Hepatocyte (in vitro differentiated cells): Measurements from ENCODE around the gene OR5D18. TPM values are rescaled to one million over a fixed set of nuclear protein-coding genes. Genes with fewer than 3 reads are reported as not detected.

Experiments
- DNase-seq: peaks from one replicate; pipeline ENCODE4 v3.0.0-alpha.2; 2016; ENCODE audit warnings: low spot score
- H2AFZ ChIP-seq: fragments of 200-600 bp; sonication (generic); 2 replicates; pipeline ENCODE4 v1.6.0; 2016; ENCODE audit warnings: antibody characterized with exemption, mild to moderate bottlenecking
- H3K27ac ChIP-seq: fragments of 200-600 bp; sonication (generic); 2 replicates; pipeline ENCODE4 v1.5.1; 2016; ENCODE audit warnings: mild to moderate bottlenecking
- H3K27me3 ChIP-seq: fragments of 200-600 bp; sonication (generic); 2 replicates; pipeline ENCODE4 v1.6.1; 2016
- H3K36me3 ChIP-seq: fragments of 200-600 bp; sonication (generic); replicated peaks from 2 replicates; pipeline ENCODE4 v1.5.1; 2016; ENCODE audit warnings: low read depth; ENCODE audit not compliant: insufficient read depth
- H3K4me1 ChIP-seq: fragments of 200-600 bp; sonication (generic); 2 replicates; pipeline ENCODE4 v1.5.1; 2016; ENCODE audit warnings: mild to moderate bottlenecking, moderate library complexity; ENCODE audit not compliant: insufficient read depth
- H3K4me2 ChIP-seq: fragments of 200-600 bp; sonication (generic); 2 replicates; pipeline ENCODE4 v1.6.0; 2016
- H3K4me3 ChIP-seq: fragments of 200-600 bp; sonication (generic); 2 replicates; pipeline ENCODE4 v1.5.1; 2016; ENCODE audit warnings: mild to moderate bottlenecking
- H3K79me2 ChIP-seq: fragments of 200-600 bp; sonication (generic); 2 replicates; pipeline ENCODE4 v1.6.0; 2017; ENCODE audit warnings: mild to moderate bottlenecking
- H3K9me2 ChIP-seq: fragments of 200-600 bp; sonication (generic); replicated peaks from 2 replicates; pipeline ENCODE4 v1.6.0; 2017; ENCODE audit warnings: mild to moderate bottlenecking; ENCODE audit not compliant: insufficient read depth
- H3K9me3 ChIP-seq: fragments of 200-600 bp; sonication (generic); 2 replicates; pipeline ENCODE4 v1.5.1; 2016; ENCODE audit warnings: low read depth, mild to moderate bottlenecking
- H4K20me1 ChIP-seq: fragments of 200-600 bp; sonication (generic); 2 replicates; pipeline ENCODE4 v1.6.0; 2016; ENCODE audit warnings: mild to moderate bottlenecking; ENCODE audit not compliant: insufficient read depth, poor library complexity, severe bottlenecking
- EZH2 ChIP-seq: fragments of 200-600 bp; sonication (generic); IDR thresholded peaks from 2 replicates; pipeline ENCODE4 v1.6.1; 2016; ENCODE audit warnings: antibody characterized with exemption, mild to moderate bottlenecking, borderline replicate concordance
- EZH2phosphoT487 ChIP-seq: fragments of 200-600 bp; sonication (generic); IDR thresholded peaks from one replicate; pipeline ENCODE4 v1.6.1; 2018; ENCODE audit warnings: antibody characterized with exemption, mild to moderate bottlenecking, low read depth, moderate library complexity; ENCODE audit not compliant: unreplicated experiment, severe bottlenecking
- WGBS: methylation state at CpG from one replicate; pipeline ENCODE4 v1.1.6; 2016; ENCODE audit warnings: low lambda C conversion rate; ENCODE audit errors: missing lambda C conversion rate; 5-methylcytosine and 5-hydroxymethylcytosine counted together
- polyA plus RNA-seq: library from polyadenylated mRNA; unstranded; fragments of >200 nt; fragmentation: Nextera tagmentation; extraction: Ambion mirVana; gene quantifications from 2 replicates; pipeline ENCODE4 v1.2.1, GENCODE V29; 2016
- total RNA-seq: library from RNA; depleted of rRNA; stranded (reverse); fragments of >200 nt; gene quantifications from 2 replicates; pipeline ENCODE4 v1.2.3, GENCODE V29; 2014
- TF ChIP-seq, protein P1 (sequence below): fragments of 200-600 bp; sonication (generic); IDR thresholded peaks from 2 replicates; pipeline ENCODE4 v1.5.1; 2016; ENCODE audit warnings: antibody characterized with exemption, mild to moderate bottlenecking; ENCODE audit not compliant: poor library complexity

OR5D18 gene
- total RNA-seq (not detected in 2 replicates), polyA plus RNA-seq (not detected in 2 replicates)

DNA sequence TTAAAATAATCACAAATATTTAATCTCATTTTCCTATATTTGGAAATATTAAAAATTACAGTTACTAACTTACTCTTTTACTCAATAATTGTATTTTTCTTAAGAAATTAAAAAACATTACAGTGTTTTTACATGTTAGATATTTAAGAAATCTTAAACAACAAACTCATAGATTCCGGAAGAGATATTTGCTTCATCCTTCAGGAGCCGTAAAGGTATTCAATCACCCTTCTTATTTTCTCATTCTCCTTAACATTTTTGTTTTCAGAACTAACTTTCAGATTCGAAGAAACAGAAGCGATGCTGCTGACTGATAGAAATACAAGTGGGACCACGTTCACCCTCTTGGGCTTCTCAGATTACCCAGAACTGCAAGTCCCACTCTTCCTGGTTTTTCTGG, at the start of gene OR5D18:
TSS of gene OR5D18 (plus strand) at position 301 of the 400 bp plus-strand sequence. CDS start at position 301, 0 bp downstream.
- WGBS = 78% methylated on average over 5 of the region's 5 CpGs
- TF ChIP-seq EZH2 (no peak), EZH2phosphoT487 (no peak)
- TF ChIP-seq, protein P1, sequence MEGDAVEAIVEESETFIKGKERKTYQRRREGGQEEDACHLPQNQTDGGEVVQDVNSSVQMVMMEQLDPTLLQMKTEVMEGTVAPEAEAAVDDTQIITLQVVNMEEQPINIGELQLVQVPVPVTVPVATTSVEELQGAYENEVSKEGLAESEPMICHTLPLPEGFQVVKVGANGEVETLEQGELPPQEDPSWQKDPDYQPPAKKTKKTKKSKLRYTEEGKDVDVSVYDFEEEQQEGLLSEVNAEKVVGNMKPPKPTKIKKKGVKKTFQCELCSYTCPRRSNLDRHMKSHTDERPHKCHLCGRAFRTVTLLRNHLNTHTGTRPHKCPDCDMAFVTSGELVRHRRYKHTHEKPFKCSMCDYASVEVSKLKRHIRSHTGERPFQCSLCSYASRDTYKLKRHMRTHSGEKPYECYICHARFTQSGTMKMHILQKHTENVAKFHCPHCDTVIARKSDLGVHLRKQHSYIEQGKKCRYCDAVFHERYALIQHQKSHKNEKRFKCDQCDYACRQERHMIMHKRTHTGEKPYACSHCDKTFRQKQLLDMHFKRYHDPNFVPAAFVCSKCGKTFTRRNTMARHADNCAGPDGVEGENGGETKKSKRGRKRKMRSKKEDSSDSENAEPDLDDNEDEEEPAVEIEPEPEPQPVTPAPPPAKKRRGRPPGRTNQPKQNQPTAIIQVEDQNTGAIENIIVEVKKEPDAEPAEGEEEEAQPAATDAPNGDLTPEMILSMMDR = no peak
- Histone ChIP-seq H3K4me1 (no peaks in the 10 kb centered on the region), H3K4me3 (no peak within 1 kb of the TSS), H3K27me3 (no peaks in the 10 kb centered on the region), H3K27ac (no peak within 1 kb of the TSS), H3K9me3 (peaks cover 4% of the 10 kb centered on the region), H3K36me3 (no peaks in the 10 kb centered on the region), H3K79me2 (no peaks in the 10 kb centered on the region), H3K9me2 (no peaks in the 10 kb centered on the region), H4K20me1 (no peaks in the 10 kb centered on the region), H2AFZ (no peak within 1 kb of the TSS), H3K4me2 (no peak within 1 kb of the TSS)
- no peak for DNase-seq

DNA sequence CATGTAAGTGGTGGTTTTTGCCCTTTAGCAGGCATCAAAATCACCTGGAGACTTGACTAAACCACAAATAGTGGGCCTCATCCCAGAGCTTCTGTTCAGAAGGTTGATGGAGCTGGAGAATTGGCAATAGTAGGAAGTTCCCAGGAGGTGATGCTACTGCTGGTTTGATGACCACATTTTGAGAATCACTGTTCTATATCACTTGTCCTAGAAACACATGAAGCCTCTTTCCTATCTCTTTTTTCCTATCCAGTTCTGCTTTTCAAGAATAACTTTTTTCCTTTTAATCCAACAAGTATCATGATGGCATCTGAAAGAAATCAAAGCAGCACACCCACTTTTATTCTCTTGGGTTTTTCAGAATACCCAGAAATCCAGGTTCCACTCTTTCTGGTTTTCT, 46.3 kb upstream of the OR5D18 start, which contains the start of gene OR5D13:
TSS of gene OR5D13 (plus strand) at position 301 of the 400 bp plus-strand sequence. CDS start at position 301, 0 bp downstream.
- no peak within 1 kb of the TSS for H3K4me3 ChIP-seq
- no peaks in the 10 kb centered on the region for H3K27me3 ChIP-seq
- H2AFZ ChIP-seq = no peak within 1 kb of the TSS
- H3K36me3 ChIP-seq = no peaks in the 10 kb centered on the region
- H3K4me2 ChIP-seq = no peak within 1 kb of the TSS
- TF ChIP-seq EZH2 (no peak), EZH2phosphoT487 (no peak)
- TF ChIP-seq, protein P1 = no peak
- no peaks in the 10 kb centered on the region for H3K79me2 ChIP-seq
- no peak for DNase-seq
- H3K9me2 ChIP-seq = no peaks in the 10 kb centered on the region
- no peak within 1 kb of the TSS for H3K27ac ChIP-seq
- no peaks in the 10 kb centered on the region for H3K4me1 ChIP-seq
- H4K20me1 ChIP-seq = no peaks in the 10 kb centered on the region
- no peaks in the 10 kb centered on the region for H3K9me3 ChIP-seq

DNA sequence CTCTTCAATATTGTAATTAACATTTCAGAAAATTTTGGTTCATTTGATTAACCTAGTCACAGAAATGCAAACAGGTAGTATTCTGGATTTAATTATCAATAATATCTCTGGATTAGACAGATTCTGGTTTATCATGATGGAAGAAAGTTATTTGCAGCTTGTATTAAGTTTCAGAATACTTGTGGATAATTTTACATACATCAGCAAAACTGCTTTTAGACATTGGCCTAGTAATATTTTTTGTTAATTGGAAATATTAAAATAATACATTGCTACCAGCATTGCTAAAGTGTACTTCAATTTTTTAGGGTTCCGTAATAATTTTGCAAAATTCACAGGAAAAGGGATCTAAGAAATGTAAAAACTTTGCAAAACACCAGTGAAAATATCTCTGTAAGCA, 27.8 kb upstream of the OR5D18 start:
- Histone ChIP-seq H3K4me1 (no peaks in the 10 kb centered on the region), H3K9me2 (no peaks in the 10 kb centered on the region), H4K20me1 (no peaks in the 10 kb centered on the region), H3K9me3 (no peaks in the 10 kb centered on the region), H2AFZ (no peak overlapping the region), H3K4me3 (no peak overlapping the region), H3K4me2 (no peak overlapping the region), H3K27me3 (no peaks in the 10 kb centered on the region), H3K79me2 (no peaks in the 10 kb centered on the region), H3K36me3 (no peaks in the 10 kb centered on the region), H3K27ac (no peak overlapping the region)
- 69% methylated on average over 1 of the region's 1 CpG for WGBS
- TF ChIP-seq, protein P1 = no peak
- no peak for DNase-seq

DNA sequence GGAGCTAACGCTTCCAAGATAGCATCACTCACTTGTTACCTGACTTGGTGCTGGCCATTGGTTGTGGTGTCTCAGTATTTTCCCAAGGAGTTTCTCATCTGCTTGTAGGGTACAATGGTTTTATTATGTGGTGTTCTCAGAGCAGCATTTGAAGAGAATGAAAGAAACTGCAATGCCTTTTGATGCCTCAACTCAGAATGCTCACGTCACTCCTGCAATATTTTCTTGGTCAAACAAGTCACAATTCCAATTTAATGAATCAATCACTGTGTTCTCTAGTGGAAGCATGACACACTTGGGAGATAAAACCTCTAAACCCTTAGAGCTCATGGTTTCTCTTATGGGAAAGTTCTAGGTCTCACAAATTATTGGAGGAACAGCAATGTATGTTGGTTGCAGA, 26.1 kb upstream of the OR5D18 start:
- 69% methylated on average over 2 of the region's 2 CpGs for WGBS
- no peaks in the 10 kb centered on the region for H3K36me3 ChIP-seq
- no peak overlapping the region for H3K4me3 ChIP-seq
- TF ChIP-seq, protein P1 = no peak
- no peak for TF ChIP-seq EZH2
- no peak for TF ChIP-seq EZH2phosphoT487
- no peaks in the 10 kb centered on the region for H3K79me2 ChIP-seq
- H3K4me2 ChIP-seq = no peak overlapping the region
- DNase-seq = no peak
- H4K20me1 ChIP-seq = no peaks in the 10 kb centered on the region
- no peaks in the 10 kb centered on the region for H3K4me1 ChIP-seq
- H3K9me2 ChIP-seq = no peaks in the 10 kb centered on the region
- no peak overlapping the region for H3K27ac ChIP-seq
- H3K27me3 ChIP-seq = no peaks in the 10 kb centered on the region
- H2AFZ ChIP-seq = no peak overlapping the region
- no peaks in the 10 kb centered on the region for H3K9me3 ChIP-seq
